A549 (cell line): ENCODE measurements around the gene VPS45.

Experiments used
- CTCF ChIP-seq: fragments of >200 bp; sonication (Bioruptor Twin); formaldehyde crosslinking; IDR thresholded peaks from 3 replicates; pipeline ENCODE4 v1.5.1; 2016
- ESRRA ChIP-seq: fragments of 150-350 bp; IDR thresholded peaks from 2 replicates; pipeline ENCODE4 v1.6.1; 2014; ENCODE audit warnings: mild to moderate bottlenecking, low read length, borderline replicate concordance
- FOSL2 ChIP-seq, 2 experiments: fragments of 450-650 bp in 1 of 2; fragments of >200 bp in 1 of 2; sonication (Bioruptor Twin) in 1 of 2; formaldehyde crosslinking; IDR thresholded peaks; 2 replicates each; pipeline versions ENCODE4 v1.5.0 to v1.6.1; 2016 to 2020; ENCODE audit warnings: mild to moderate bottlenecking in 1 of 2, moderate library complexity in 1 of 2
- HOXA7 ChIP-seq: fragments of 250-450 bp; sonication (Bioruptor Pico); IDR thresholded peaks from 2 replicates; pipeline ENCODE4 v1.5.0; 2020; ENCODE audit warnings: mild to moderate bottlenecking, moderate library complexity
- MAFK ChIP-seq: fragments of 450-650 bp; IDR thresholded peaks from 2 replicates; pipeline ENCODE4 v1.6.1; 2014; ENCODE audit not compliant: partially characterized antibody
- NFE2L2 ChIP-seq: fragments of 150-350 bp; conservative IDR thresholded peaks from 2 replicates; pipeline ENCODE4 v1.6.1; 2014; ENCODE audit warnings: low read length
- RAD21 ChIP-seq, 2 experiments: fragments of >200 bp in 1 of 2; sonication (Bioruptor Twin) in 1 of 2; formaldehyde crosslinking in 1 of 2; IDR thresholded peaks in 1 of 2; conservative IDR thresholded peaks in 1 of 2; 2 replicates in 1 of 2; 3 replicates in 1 of 2; pipeline ENCODE4 v1.6.1; 2012 to 2018; ENCODE audit warnings: inconsistent platforms in 1 of 2
- SMC3 ChIP-seq: fragments of >200 bp; sonication (Bioruptor Twin); formaldehyde crosslinking; IDR thresholded peaks from 3 replicates; pipeline ENCODE4 v1.6.1; 2018; ENCODE audit warnings: inconsistent platforms
- TF ChIP-seq, protein P1 (sequence below): IDR thresholded peaks from 2 replicates; pipeline ENCODE4 v1.6.1; 2012

DNA sequence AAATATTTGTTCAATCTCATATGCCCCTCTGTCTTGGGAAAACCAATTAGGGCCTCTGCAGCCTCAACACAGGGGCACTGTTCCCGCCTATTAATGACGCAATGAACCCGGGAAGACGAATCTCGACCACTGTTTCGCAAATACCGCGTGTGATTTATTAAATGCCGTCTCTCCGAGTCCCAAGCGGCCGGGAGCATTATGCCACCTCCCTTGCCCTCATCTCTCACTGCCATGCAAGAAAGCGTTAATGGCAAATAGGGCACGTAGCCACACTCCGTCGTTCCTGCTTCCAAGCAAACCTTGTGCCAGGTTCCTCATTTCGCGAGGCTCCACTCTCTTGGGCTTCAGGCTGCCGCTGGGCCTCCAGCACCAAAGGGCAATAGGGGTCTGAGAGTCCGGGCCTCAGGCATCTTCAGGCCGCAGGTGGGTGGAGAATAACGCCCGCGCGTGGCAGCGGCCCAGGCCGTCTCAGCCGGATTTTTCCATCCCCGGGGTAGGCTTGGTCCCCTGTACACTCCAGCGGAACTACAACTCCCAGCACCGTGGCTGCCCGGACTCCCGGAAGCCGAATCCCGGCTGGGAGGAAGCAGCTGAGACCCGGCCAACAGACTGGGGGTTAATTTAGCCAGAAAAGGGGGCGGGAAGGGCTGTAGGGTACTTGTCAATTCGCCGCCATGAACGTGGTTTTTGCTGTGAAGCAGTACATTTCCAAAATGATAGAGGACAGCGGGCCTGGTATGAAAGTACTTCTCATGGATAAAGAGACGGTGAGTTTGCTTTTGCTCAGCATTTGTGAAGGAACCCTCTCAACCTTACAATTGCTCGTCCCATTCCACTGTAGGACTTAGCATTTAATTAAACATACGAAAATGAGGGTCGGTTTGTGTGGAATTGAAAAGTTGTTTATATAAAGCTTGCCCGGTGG is at the start of gene VPS45:
- no peak for TF ChIP-seq CTCF
- peak in 1 of 2 experiments; percentile 6; a peak in 1 of 5 replicates for TF ChIP-seq RAD21 (conservative IDR thresholded peaks at IDR 0.05 in 1 of 2, IDR thresholded peaks at IDR 0.05 in 1 of 2)
- TF ChIP-seq ESRRA, result no peak
- no peak for TF ChIP-seq FOSL2 (IDR thresholded peaks at IDR 0.05)
- no peak; the same call in 1 of the 2 replicates for TF ChIP-seq FOSL2 (CRISPR knock-in tag; IDR thresholded peaks at IDR 0.05)
- TF ChIP-seq, protein P1, sequence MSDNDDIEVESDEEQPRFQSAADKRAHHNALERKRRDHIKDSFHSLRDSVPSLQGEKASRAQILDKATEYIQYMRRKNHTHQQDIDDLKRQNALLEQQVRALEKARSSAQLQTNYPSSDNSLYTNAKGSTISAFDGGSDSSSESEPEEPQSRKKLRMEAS, result peak; percentile 91
- no peak for TF ChIP-seq SMC3
- TF ChIP-seq MAFK, result no peak
- TF ChIP-seq HOXA7, result no peak
- TF ChIP-seq NFE2L2, result no peak
